Left renal cortex interstitium (tissue), 4 donors: ENCODE measurements around the gene PDZD4. TPM values are rescaled to one million over a fixed set of nuclear protein-coding genes. Genes with fewer than 3 reads are reported as not detected.
"Not testable (repeated sequence)": the region's sequence is repeated elsewhere in the genome, so short reads cannot be mapped to it uniquely, and the experiment has no call there.

Experiments used
- DNase-seq, 4 donors: peaks; one replicate each; pipeline ENCODE4 v3.0.0-alpha.2; 2013; ENCODE audit warnings: low read depth in 4 of 4, low spot score in 2 of 4, missing footprints in 1 of 4
- polyA plus RNA-seq, 4 donors: library from polyadenylated mRNA; unstranded; fragments of 120-200 nt; gene quantifications; one replicate each; pipeline ENCODE4 v1.2.1, GENCODE V29; 2013; ENCODE audit not compliant: insufficient read length in 4 of 4

PDZD4 gene
- polyA plus RNA-seq, 4 donors: 7.7 to 11.5 (median 10.1) TPM

DNA sequence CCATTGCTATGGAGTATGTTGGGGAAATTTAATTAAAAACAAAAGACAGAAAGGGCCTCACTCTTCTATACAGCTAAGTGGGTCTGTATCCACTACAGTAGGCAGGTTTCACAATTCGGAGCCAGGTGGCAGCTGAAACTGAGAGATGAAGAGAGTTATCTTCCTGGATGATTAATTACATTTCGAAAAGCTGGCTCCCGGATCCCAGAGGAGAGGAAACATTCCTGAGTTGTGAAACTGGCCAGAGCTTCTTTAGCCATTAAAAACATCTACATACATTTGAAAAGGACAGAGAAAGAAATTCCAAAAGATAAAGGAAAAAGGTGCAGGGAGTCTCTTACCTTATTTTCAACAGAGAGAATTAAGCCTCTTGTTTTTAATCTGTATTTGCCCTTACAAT is 15.5 kb upstream of the PDZD4 start:
- no peak for DNase-seq

DNA sequence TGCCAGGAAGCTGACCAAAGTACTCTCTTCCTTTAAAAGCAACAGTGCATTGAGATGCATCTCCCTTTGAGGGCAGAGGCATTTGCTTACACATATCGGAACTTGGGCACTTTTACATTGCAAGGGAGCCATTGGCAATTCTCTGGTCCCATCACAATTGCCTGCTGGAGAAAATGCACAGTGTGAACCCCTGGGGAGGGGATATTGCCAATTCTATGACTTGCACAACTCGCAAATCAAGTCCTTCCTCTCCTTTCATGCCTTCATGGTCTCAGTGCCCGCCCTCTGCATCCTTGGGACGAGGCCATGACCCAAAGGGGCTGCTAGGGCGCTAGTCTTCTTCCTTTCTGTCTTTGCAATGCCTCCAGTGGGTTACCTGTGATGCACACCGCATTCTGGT is 14.9 kb upstream of the PDZD4 start:
- no peak for DNase-seq

DNA sequence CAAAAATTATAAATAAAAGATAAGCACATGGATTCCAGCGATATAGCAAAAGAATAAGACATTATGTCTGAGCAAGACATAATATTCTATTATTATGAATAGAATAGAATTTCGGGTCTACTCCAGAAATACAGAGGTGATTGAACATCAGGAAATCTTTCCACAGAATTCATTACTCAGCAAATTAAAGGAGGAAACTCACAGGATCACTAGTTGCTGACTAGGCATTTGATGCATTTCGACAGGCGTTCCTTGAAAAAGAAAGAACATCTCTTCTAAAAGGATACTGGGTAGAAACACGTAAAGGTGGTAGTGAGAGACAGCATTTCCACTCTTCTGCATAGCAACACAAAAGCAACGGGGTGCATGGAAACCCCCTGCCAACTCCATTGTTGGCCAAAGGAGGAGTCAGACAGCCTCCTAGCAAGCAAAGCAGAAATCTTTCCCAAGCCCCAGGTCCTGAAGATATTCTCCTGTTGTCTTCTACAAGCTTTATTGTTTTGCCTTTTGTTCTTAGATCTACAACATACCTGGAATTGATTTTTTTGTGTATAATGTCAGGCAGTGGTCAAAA is 14.3 kb upstream of the PDZD4 start:
- no peak for DNase-seq

DNA sequence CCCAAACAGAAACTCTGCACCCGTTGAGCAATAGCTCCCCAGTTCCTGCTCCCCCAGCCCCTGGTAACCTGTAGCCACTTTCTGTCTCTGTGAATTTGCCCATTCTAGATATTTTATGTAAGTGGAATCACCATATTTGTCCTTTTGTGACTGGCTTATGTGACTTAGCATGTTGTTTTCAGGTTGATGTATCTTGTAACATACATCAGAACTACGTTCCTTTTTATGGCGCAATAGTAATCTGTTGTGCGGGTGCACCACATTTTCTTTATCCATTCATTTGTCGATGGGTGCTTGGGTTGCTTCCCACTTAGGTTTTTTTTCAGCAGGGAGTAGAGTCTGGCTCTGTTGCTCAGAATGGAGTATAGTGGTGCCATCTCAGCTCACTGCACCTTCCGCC is 6.6 kb upstream of the PDZD4 start:
- DNase-seq: no peak

DNA sequence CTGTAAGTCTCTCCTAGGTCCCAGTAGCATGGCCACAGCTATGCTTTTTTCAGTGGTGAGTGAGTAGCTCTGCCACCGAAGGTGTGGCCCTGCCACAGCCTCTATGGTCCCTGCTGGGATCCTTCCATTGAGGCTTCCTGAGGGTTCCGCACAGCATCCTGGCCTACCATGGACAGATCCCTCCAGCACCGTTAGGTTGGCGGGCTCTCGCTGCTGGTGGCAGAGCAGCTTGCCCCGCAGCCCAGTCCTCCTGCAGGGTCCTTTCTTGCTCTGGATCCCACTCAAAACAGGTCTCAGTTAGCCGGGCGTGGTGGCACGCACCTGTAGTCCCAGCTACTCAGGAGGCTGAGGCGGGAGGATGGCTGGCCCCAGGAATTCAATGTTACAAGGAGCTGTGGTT is 2.4 kb upstream of the PDZD4 start:
- DNase-seq: no peak

DNA sequence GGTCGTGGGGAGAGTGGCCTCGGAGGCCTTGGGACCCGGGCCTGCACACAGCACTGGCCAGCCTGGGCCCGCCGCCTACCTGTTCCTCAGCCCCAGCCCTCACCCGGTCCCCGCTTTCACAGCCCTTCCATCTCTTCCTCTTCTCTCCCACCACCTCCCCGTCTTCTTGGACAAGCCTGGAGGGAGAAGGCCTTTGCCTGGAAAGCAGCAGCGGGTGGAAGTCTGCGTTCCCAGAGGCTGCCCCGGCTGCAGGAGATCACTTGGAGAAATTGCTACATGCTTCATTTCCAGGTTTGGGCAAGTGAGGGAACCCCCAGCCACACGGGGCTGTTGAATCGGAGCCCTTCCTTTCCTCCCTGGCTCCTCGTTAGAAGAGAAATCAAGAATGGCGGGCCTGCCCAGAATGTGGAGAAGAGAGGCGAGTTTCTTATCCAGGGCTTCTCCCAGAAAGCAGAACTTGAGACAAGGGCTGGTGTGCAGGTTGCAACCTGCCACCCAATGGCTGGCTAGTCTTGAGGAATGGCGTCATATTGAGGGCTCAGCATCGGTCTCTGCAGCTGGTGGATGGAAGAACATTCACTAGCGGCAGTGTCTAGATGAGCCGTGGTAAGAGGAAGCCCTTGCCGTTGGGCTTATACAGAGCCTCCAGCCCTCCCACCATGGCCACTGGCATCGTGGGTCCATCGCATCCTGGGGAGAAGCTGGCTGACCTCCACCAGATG is 1.2 kb upstream of the PDZD4 start:
- DNase-seq: no peak

DNA sequence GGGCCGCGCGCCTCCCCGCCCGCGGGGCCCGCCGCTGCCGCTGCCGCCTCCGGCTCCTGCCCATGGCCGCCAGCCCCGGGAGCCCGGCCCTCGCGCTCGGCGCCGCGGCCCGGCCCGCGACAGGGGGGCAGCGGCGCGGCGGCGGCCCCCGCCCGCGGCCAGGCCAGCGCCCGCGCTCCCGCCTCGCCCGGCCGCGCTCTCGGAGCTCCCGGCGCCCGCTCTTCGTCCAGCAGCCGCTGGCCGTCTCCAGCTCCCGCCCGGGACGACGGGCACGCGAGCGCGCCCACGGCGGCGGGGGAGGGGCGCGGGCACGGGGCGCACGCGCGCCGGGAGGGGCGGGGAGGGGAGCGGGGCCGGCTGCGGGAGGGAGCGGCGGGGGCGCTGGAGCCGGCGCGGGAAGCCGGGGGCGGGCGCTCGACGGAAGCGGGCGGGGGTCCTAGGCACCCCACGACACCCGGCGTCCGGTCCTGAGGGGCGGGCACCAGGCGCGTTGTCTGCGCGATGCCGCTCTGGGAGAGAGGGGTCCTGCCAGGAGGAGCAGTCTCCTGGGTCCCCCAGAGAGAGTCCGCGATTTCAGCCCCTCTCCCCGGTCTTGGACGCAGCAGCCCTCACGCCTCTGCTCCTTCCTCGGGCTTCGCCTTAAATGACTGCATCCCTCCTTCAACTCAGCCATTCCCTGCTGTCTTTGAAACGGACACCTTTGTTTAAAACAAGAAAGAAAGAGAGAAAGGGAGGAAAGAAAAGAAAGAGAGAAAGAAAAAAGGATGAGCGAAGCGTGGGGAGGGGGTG is 490 bp upstream of the PDZD4 start:
- DNase-seq: no peak

DNA sequence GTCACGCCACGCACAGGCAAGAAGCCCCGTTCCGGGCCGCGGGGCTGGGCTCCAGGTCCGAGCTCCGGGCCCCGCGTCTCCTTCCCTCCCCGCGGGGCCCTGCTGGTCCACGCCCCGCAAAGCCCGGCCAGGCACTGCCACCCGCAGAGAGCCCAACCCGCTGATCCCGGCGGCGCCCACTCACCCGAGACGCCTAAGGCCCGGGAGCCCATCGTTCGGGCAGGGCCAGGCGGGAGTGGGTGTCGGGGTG is 870 bp downstream of the PDZD4 start:
- DNase-seq: no peak

DNA sequence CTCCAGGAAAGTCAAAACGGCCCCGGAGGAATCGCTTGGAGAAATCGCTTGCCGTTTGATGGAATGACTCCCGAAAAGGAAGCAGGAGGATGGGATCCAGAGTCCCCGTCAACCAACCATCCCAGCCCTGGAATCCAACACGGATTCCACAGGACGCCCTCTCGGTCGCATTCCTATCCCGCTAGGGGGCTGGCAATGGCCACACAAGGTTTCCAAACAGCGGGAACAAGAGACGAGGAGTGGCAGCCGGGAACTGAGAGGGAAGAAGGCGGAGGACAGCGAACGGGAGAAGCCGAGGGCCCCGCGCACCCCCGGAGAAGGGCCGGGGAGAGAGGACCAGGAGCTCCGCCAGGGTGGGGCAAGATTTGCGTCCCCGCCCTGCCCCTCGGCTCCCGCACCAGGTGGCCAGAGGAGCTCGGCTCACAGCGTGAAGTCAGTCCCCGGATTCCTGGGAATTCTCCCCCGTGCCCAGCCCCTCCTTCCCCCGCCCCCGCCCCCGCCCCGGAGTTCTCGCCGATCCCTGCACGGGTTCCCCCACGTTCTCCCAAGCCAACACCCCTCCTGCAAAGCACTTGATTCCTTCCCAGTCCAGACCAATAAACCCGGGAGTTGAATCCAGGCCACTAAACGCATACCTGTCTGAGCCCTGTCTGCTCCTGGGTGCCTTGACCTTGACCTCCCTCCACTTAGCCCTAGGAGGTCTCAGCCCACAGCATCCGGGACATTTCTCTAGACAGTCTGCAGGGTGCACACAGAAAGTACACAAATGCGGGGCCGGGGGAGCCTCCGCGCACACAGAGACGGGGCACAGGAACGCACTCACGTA is 1.4 kb downstream of the PDZD4 start:
- DNase-seq: no peak

DNA sequence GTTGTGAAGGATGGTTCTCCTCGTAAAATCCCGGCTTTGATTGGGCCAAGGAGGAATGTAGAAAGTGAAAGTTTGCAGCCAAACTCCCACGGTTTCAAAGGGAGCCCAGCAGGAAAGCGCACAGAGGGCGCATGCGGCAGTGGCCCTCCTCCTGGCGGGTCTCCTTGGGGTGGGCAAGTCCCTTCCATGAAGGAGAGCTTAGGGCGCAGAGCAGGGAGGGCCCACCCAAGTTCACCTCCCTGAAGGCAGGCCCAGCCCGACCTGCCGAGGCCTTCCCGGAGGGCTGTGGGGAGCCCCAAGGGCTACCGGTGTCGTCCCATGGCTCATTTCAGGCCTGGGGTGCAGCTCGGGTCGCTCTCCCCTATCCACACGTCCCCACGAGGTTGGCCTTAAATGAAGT is 2.0 kb downstream of the PDZD4 start:
- no peak for DNase-seq

DNA sequence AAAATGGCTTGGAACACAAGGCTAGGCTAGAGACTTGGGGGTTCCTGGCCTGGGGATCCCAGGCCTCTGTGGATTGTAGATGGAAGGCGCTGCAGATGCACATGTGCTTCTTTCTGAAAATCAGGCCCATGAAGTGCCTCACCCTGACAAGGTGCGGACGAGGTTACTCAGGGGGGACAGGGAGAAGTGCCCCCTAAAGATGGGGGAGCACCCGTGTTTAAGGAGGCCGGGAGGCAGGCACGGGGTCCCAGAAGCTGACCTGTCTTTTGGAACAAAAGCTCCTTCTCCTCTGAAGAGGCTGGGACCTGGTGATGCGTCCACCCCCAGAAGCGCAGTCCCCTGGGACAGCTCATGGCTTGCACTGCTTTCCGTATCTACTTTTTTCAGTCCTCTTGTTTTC is 2.4 kb downstream of the PDZD4 start:
- DNase-seq: no peak

DNA sequence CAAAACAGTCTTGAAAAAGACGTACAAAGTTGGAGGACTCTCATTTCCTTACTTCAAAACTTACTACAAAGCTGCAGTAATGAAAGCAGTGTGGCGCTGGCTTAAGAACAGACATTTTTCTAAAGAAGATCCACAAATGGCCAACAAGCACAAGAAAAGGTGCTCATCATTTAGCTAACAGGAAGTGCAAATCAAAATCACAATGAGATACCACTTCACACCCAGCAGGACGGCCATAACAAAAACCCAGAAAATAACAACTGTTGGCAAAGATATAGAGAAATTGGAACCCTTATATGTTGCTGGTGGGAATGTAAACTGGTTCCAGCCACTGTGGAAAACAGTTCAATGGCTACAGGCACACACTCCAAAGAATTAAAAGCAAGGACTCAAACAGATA is 3.3 kb downstream of the PDZD4 start:
- DNase-seq: no peak

DNA sequence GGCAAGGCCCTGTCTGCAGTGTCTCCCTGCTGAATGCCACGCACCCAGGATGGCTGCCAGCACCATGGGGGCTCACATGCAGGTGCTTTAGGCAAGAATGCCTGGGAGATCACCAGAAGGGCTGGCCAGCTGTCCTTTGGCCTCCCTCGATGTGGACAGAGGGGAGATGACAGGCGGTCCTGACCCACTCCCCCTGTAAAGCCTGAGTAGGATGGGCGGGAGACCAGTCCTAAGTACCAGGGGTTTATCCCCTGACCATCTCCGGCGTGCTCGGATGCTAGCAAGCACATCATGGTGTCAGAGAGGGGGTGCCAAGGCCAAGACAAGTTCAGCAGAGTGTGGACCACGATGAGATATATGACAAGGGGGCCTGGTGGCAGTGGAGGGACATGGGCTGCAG is 5.3 kb downstream of the PDZD4 start:
- DNase-seq: no peak

DNA sequence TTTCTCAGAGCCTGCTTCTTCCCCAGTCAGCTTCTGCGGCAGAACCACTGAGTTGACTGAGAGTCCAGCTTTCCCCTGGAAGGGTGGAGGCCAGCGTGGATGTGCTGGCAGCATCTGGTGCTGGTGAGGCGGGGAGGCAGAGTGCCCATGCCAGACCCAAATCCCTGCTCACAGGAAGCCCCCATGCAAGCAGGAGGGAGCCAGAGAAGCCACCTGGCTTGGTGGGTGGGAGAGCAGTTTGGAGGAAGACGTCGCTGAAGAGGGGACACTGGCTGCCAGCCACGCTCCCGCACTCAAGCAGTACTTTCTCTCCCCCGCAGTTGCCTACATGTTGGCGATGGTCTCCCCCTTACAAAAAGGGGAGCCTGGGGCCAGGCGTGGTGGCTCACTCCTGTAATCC is 6.0 kb downstream of the PDZD4 start:
- DNase-seq: no peak

DNA sequence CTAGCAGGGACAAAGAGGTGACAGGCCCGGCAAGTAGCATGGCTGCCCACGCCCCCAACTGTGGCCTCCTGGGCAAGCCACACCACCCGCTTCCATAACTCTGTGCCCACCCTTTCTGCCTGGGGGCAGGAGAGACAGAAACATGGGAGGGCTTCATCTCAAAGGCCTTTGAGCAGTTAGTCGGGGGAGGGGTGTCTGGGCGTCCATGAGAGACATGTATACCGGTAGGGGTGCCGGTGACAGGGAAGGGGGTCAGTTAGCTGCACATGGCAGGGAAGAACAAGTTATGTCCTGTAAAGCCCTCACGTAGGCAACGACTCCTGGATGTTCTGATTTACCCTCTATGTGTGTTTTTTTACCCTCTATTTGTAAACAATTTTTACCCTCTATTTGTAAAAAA is 9.3 kb downstream of the PDZD4 start:
- no peak for DNase-seq

DNA sequence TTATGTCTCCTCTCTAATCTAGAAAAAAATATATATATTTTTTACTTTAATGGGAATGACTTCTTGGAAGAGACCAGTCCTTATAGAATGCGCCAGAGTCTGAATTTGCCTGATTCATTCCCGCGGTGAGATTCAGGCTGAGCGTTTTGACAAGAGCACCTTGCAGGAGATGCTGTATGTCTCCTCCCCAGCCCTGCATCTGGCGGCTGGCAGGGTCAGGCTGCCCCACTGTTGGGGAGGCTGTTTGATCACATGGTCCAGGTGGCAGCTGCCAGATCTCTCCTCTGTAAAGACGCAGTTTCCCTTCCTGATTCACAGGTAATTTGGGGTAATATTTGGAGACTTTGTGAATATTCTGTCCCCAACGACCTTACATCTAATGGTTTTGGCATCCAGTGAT is 9.7 kb downstream of the PDZD4 start:
- no peak for DNase-seq

DNA sequence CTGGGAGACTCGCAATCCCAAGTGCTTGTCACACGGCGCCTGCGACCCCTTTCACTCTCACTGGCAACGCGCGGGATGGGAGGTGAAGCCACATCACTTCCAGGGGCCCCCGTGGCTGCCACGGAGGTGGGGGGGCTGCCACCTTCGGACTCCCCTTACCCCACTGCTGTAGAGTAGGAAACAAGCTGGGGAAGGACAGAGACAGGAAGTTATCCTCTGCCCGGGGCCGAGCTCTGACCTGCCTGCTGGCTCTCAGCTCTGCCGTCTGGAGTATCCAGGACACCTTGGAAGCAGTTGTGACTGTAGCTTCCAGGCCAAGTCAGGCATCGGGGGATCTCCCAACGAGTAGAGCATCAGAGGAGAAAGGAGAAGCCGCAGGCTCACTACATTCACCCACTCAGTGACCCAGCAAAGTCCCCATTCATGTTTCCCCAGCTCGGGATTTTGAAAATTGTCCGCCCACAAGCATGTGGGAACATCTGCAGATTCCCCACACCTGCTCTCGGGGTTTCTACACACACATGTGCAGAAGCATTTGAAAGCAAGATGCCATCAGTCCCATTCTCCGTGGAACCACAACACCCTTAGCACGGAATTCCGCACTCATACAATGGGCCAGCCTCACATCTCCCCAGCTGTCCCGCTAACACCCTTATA is 10.8 kb downstream of the PDZD4 start:
- no peak for DNase-seq

DNA sequence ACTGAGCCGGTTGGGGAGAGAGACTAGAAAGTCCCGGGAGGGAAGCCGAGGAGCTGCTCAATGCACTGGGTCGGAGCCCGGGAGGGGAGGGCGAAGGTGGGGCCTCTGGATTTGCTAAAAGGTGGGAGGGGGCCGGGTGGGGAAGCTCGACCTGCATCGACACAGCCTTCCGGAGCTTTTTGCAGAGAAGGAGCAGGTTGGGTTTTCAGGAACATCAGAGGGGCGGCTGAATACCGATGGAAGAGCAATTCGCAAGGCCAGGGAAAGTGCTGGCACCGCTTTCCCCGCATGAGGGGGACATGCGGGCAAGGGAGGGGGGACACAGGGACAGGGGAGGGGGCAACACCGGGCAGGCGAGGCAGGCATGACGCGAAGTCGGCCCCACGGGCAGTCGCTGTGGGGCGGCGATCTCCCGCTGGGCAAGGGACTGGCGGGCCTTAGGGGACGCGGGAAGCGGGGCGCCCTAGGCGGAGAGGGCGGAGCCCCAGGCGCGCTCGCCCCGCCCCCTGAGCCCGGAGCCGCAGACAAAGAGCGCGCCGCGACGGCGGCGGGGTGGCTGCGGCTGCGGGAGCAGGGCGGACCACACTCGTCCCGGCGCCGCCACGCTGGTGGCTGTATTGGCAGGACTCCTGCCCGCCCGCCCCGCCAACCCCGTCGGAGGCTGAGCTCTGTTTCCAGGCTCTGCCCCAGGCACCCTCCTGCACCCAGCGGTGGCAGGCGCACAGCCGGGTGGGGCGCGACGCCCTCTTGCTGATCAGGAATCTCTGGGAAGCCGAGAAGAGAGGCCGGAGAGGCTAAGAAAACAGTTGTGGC is 11.6 kb downstream of the PDZD4 start:
- DNase-seq: no peak

DNA sequence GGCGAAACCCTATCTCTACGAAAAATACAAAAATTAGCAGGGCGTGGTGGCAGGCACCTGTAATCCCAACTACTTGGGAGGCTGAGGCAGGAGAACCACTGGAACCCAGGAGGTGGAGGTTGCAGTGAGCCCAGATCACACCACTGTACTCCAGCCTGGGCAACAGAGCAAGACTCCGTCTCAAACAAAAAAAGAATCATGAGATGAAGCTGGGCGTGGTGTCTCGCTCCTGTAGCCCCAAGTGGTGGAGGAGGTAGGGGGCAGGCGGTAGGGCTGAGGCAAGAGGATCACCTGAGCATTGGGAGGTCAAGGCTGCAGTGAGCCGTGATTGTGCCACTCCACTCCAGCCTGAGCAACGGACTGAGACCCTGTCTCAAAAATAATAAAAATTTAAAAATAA is 12.3 kb downstream of the PDZD4 start:
- DNase-seq: not testable (repeated sequence)
